H9 (cell line): Measurements from ENCODE around the gene RAET1L. TPM values are rescaled to one million over a fixed set of nuclear protein-coding genes. Genes with fewer than 3 reads are reported as not detected.

Experiments used
- DNase-seq: peaks from one replicate; pipeline ENCODE4 v3.0.0-alpha.2; 2017
- H2AFZ ChIP-seq: one replicate; pipeline ENCODE4 v1.6.1; 2013; ENCODE audit warnings: mild to moderate bottlenecking, low read length, control low read depth, moderate library complexity
- H2AK5ac ChIP-seq: 2 replicates; pipeline ENCODE4 v1.6.1; 2013; ENCODE audit warnings: low read length, control low read depth, mixed read lengths; ENCODE audit not compliant: insufficient read length
- H2BK120ac ChIP-seq: one replicate; pipeline ENCODE4 v1.6.1; 2013; ENCODE audit warnings: low read depth, mild to moderate bottlenecking, low read length, control low read depth, inconsistent platforms; ENCODE audit not compliant: poor library complexity, severe bottlenecking
- H2BK12ac ChIP-seq: 2 replicates; pipeline ENCODE4 v1.6.1; 2013; ENCODE audit warnings: low read length, control low read depth, mixed read lengths, low read depth; ENCODE audit not compliant: insufficient read length
- H2BK15ac ChIP-seq: 2 replicates; pipeline ENCODE4 v1.6.1; 2013; ENCODE audit warnings: low read depth, low read length, control low read depth
- H2BK20ac ChIP-seq: one replicate; pipeline ENCODE4 v1.6.1; 2013; ENCODE audit warnings: low read depth, mild to moderate bottlenecking, low read length, control low read depth, inconsistent platforms; ENCODE audit not compliant: poor library complexity, severe bottlenecking
- H2BK5ac ChIP-seq: 2 replicates; pipeline ENCODE4 v1.6.1; 2013; ENCODE audit warnings: low read length, control low read depth, mixed read lengths; ENCODE audit not compliant: insufficient read length
- H3K14ac ChIP-seq: 2 replicates; pipeline ENCODE4 v1.6.1; 2013; ENCODE audit warnings: low read length, control low read depth; ENCODE audit not compliant: insufficient read depth
- H3K18ac ChIP-seq: 2 replicates; pipeline ENCODE4 v1.6.1; 2013; ENCODE audit warnings: low read depth, mild to moderate bottlenecking, mixed read lengths, low read length, control low read depth; ENCODE audit not compliant: insufficient read length
- H3K23ac ChIP-seq: 2 replicates; pipeline ENCODE4 v1.6.1; 2013; ENCODE audit warnings: low read length, control low read depth, mixed read lengths, low read depth; ENCODE audit not compliant: insufficient read length
- H3K23me2 ChIP-seq: 2 replicates; pipeline ENCODE4 v1.6.1; 2013; ENCODE audit warnings: low read depth, mild to moderate bottlenecking, mixed read lengths, low read length, control low read depth; ENCODE audit not compliant: insufficient read length, poor library complexity, severe bottlenecking
- H3K27ac ChIP-seq: 2 replicates; pipeline ENCODE4 v1.5.1; 2013; ENCODE audit warnings: low read length, control low read depth, mixed read lengths, low read depth; ENCODE audit not compliant: insufficient read length
- H3K27me3 ChIP-seq: 2 replicates; pipeline ENCODE4 v1.6.1; 2013; ENCODE audit warnings: low read length, control low read depth, inconsistent platforms; ENCODE audit not compliant: insufficient read depth
- H3K4ac ChIP-seq: 2 replicates; pipeline ENCODE4 v1.6.1; 2013; ENCODE audit warnings: low read depth, mild to moderate bottlenecking, control low read depth, inconsistent platforms, low read length, moderate library complexity
- H3K4me1 ChIP-seq: 2 replicates; pipeline ENCODE4 v1.6.1; 2013; ENCODE audit warnings: low read length, control low read depth, inconsistent platforms; ENCODE audit not compliant: insufficient read depth
- H3K4me2 ChIP-seq: 2 replicates; pipeline ENCODE4 v1.6.1; 2013; ENCODE audit warnings: low read length, control low read depth, mixed read lengths; ENCODE audit not compliant: insufficient read length, insufficient read depth
- H3K56ac ChIP-seq: 2 replicates; pipeline ENCODE4 v1.6.1; 2013; ENCODE audit warnings: low read depth, mild to moderate bottlenecking, mixed read lengths, low read length, control low read depth; ENCODE audit not compliant: insufficient read length
- H3K79me1 ChIP-seq: 2 replicates; pipeline ENCODE4 v1.6.1; 2013; ENCODE audit warnings: low read depth, mild to moderate bottlenecking, moderate library complexity, low read length, control low read depth, inconsistent platforms; ENCODE audit not compliant: insufficient read depth, poor library complexity, severe bottlenecking
- H3K79me2 ChIP-seq: 2 replicates; pipeline ENCODE4 v1.6.1; 2013; ENCODE audit warnings: low read length, control low read depth, inconsistent platforms; ENCODE audit not compliant: insufficient read depth
- H3K9ac ChIP-seq: 2 replicates; pipeline ENCODE4 v1.6.1; 2013; ENCODE audit warnings: low read length, control low read depth, mixed read lengths; ENCODE audit not compliant: insufficient read length; ENCODE audit errors: extremely low read depth
- H3K9me3 ChIP-seq: one replicate; pipeline ENCODE4 v1.6.1; 2013; ENCODE audit warnings: low read depth, low read length, inconsistent platforms; ENCODE audit not compliant: control insufficient read depth
- H3T11ph ChIP-seq: one replicate; pipeline ENCODE4 v1.6.1; 2013; ENCODE audit warnings: mild to moderate bottlenecking, low read length, control low read depth, inconsistent platforms
- H4K20me1 ChIP-seq: one replicate; pipeline ENCODE4 v1.6.1; 2013; ENCODE audit not compliant: control insufficient read depth, insufficient read length, insufficient read depth
- H4K5ac ChIP-seq: 2 replicates; pipeline ENCODE4 v1.6.1; 2013; ENCODE audit warnings: low read depth, mild to moderate bottlenecking, mixed read lengths, low read length, control low read depth; ENCODE audit not compliant: insufficient read length
- H4K8ac ChIP-seq: replicated peaks from 2 replicates; pipeline ENCODE4 v1.6.1; 2013; ENCODE audit warnings: low read length, control low read depth, mixed read lengths, low read depth; ENCODE audit not compliant: insufficient read length
- H4K91ac ChIP-seq: 2 replicates; pipeline ENCODE4 v1.6.1; 2013; ENCODE audit warnings: low read depth, mild to moderate bottlenecking, moderate library complexity, mixed read lengths, low read length, control low read depth; ENCODE audit not compliant: insufficient read length
- H3K27ac Mint-ChIP-seq, 3 experiments: 2 replicates in 2 of 3; 3 replicates in 1 of 3; pipeline ENCODE4 v1.8.0; 2020 to 2021; ENCODE audit warnings: mixed read lengths in 3 of 3, mild to moderate bottlenecking in 1 of 3, moderate library complexity in 1 of 3
- H3K27me3 Mint-ChIP-seq: 2 replicates; pipeline ENCODE4 v1.8.0; 2021; ENCODE audit warnings: low read depth, mild to moderate bottlenecking, moderate library complexity, mixed read lengths
- H3K36me3 Mint-ChIP-seq, 3 experiments: 2 replicates in 2 of 3; 3 replicates in 1 of 3; pipeline ENCODE4 v1.8.0; 2020 to 2021; ENCODE audit warnings: low read depth in 3 of 3, mixed read lengths in 3 of 3; ENCODE audit not compliant: insufficient read depth in 1 of 3
- H3K4me1 Mint-ChIP-seq, 2 experiments: 2 replicates each; pipeline ENCODE4 v1.8.0; 2020; ENCODE audit warnings: mixed read lengths in 2 of 2
- H3K4me3 Mint-ChIP-seq, 2 experiments: 2 replicates in 1 of 2; 3 replicates in 1 of 2; pipeline ENCODE4 v1.8.0; 2020 to 2021; ENCODE audit warnings: mild to moderate bottlenecking in 2 of 2, mixed read lengths in 2 of 2, moderate library complexity in 1 of 2
- H3K9me3 Mint-ChIP-seq, 2 experiments: 2 replicates in 1 of 2; 3 replicates in 1 of 2; pipeline ENCODE4 v1.8.0; 2020; ENCODE audit warnings: mild to moderate bottlenecking in 2 of 2, mixed read lengths in 2 of 2, moderate library complexity in 1 of 2
- CTCF ChIP-seq: fragments of 200-600 bp; sonication (generic); conservative IDR thresholded peaks from 3 replicates; pipeline ENCODE4 v1.8.0; 2021; ENCODE audit warnings: antibody characterized with exemption, mild to moderate bottlenecking
- WGBS: extraction: QIAGEN DNeasy Blood & Tissue Kit; methylation state at CpG from one replicate; pipeline ENCODE4 v1.1.7; 2013; ENCODE audit warnings: missing lambda C conversion rate, low lambda C conversion rate, mixed read lengths; ENCODE audit not compliant: insufficient read length; ENCODE audit errors: extremely low coverage; 5-methylcytosine and 5-hydroxymethylcytosine counted together
- total RNA-seq: library from RNA; stranded (reverse); gene quantifications from 2 replicates; pipeline ENCODE4 v1.2.1, GENCODE V29; 2021

The RAET1L gene
- total RNA-seq, 1 experiment from 2014 or later, result not detected

- H4K8ac ChIP-seq, result no peak overlapping the region
- no peak overlapping the region for H3K4ac ChIP-seq
- no peak overlapping the region for H2AK5ac ChIP-seq
- H3K27me3 ChIP-seq, result no peaks in the 10 kb centered on the region; the same call in 1 of the 2 replicates
- H2BK12ac ChIP-seq, result no peak overlapping the region
- H2AFZ ChIP-seq, result no peak overlapping the region
- H3K56ac ChIP-seq, result no peak overlapping the region
- no peak overlapping the region for H4K91ac ChIP-seq
- peaks cover 67% of the 10 kb centered on the region for H3K27me3 Mint-ChIP-seq
- H2BK120ac ChIP-seq, result no peak overlapping the region
- no peak for TF ChIP-seq CTCF
- no peak overlapping the region for H3T11ph ChIP-seq
- H2BK15ac ChIP-seq, result no peak overlapping the region
- no peak overlapping the region for H4K5ac ChIP-seq
- no peak overlapping the region for H3K23ac ChIP-seq
- peaks cover 0 to 5% (median 3%) of the 10 kb centered on the region in 3 experiments; a peak in 5 of 7 replicates for H3K36me3 Mint-ChIP-seq
- no peaks in the 10 kb centered on the region for H3K4me1 Mint-ChIP-seq
- peaks cover 29 to 35% of the 10 kb centered on the region in 2 experiments for H3K9me3 Mint-ChIP-seq
- no peaks in the 10 kb centered on the region for H3K9me3 ChIP-seq
- no peak overlapping the region for H2BK20ac ChIP-seq
- no peak overlapping the region for H3K4me3 Mint-ChIP-seq
- H3K4me1 ChIP-seq, result no peaks in the 10 kb centered on the region
- H3K27ac ChIP-seq, result no peak overlapping the region
- no peaks in the 10 kb centered on the region for H4K20me1 ChIP-seq
- no peak overlapping the region for H3K14ac ChIP-seq
- no peaks in the 10 kb centered on the region for H3K79me2 ChIP-seq
- no peaks in the 10 kb centered on the region for H3K79me1 ChIP-seq
- H3K4me2 ChIP-seq, result no peak overlapping the region
- no CpG with 5 or more reads among the region's 4 CpGs for WGBS
- no peak overlapping the region for H2BK5ac ChIP-seq
- no peaks in the 10 kb centered on the region for H3K23me2 ChIP-seq
- H3K18ac ChIP-seq, result no peak overlapping the region
- no peak overlapping the region for H3K27ac Mint-ChIP-seq
- DNase-seq, result no peak
- H3K9ac ChIP-seq, result no peak overlapping the region
Observed at GRCh38 chr6:150050846-150051245, 25.5 kb upstream of the RAET1L start.
